HG03432 (cell line): Measurements from ENCODE around the gene KDM5B.
A peak's percentile ranks its signal among the peaks of the same experiment; 100 is the strongest.
"Not testable (repeated sequence)": the region's sequence is repeated elsewhere in the genome, so short reads cannot be mapped to it uniquely, and the experiment has no call there.

ENCODE experiments used
- ATAC-seq: cut with Tn5 transposase; IDR thresholded peaks from one replicate; pipeline ENCODE4 v1.9.1; 2021; ENCODE audit warnings: mild to moderate bottlenecking, moderate library complexity; ENCODE audit not compliant: unreplicated experiment

KDM5B gene

GRCh38 chr1:202807926-202808757 lies at the start of gene KDM5B:
KDM5B (minus strand) TSS chr1:202808421; CDS start chr1:202808305, 116 bp downstream.
- ATAC-seq, result no peak

GRCh38 chr1:202857136-202857610 lies 49.0 kb upstream of the KDM5B start:
- no peak for ATAC-seq

GRCh38 chr1:202856014-202856413 lies 47.8 kb upstream of the KDM5B start:
- ATAC-seq, result no peak

GRCh38 chr1:202854787-202855186 lies 46.6 kb upstream of the KDM5B start:
- no peak for ATAC-seq

GRCh38 chr1:202852163-202852904 lies 44.1 kb upstream of the KDM5B start:
- ATAC-seq, result no peak

GRCh38 chr1:202850593-202851362 lies 42.6 kb upstream of the KDM5B start:
- ATAC-seq, result no peak

- ATAC-seq, result peak; percentile 80
Observed at GRCh38 chr1:202848191-202848542, 39.9 kb upstream of the KDM5B start.

GRCh38 chr1:202844935-202845334 lies 36.7 kb upstream of the KDM5B start:
- ATAC-seq, result no peak

GRCh38 chr1:202844259-202844658 lies 36.0 kb upstream of the KDM5B start:
- ATAC-seq, result no peak

GRCh38 chr1:202843081-202843480 lies 34.9 kb upstream of the KDM5B start:
- ATAC-seq, result no peak

- no peak for ATAC-seq
Observed at GRCh38 chr1:202837746-202838262, 29.6 kb upstream of the KDM5B start.

- no peak for ATAC-seq
Observed at GRCh38 chr1:202836623-202837403, 28.6 kb upstream of the KDM5B start.

- ATAC-seq, result no peak
Observed at GRCh38 chr1:202835548-202836072, 27.4 kb upstream of the KDM5B start.

GRCh38 chr1:202834771-202835547 lies 26.7 kb upstream of the KDM5B start:
- ATAC-seq, result no peak

GRCh38 chr1:202831906-202832305 lies 23.7 kb upstream of the KDM5B start:
- ATAC-seq, result no peak

GRCh38 chr1:202829223-202829622 lies 21.0 kb upstream of the KDM5B start:
- ATAC-seq, result not testable (repeated sequence)

- ATAC-seq, result no peak
Observed at GRCh38 chr1:202825748-202826147, 17.5 kb upstream of the KDM5B start.

GRCh38 chr1:202821467-202821866 lies 13.2 kb upstream of the KDM5B start:
- no peak for ATAC-seq

GRCh38 chr1:202818819-202819218 lies 10.6 kb upstream of the KDM5B start:
- no peak for ATAC-seq
